ENCODE data around the gene TGFBR3. TPM values are rescaled to one million over a fixed set of nuclear protein-coding genes. Genes with fewer than 3 reads are reported as not detected.

The TGFBR3 gene
- total and polyA plus RNA-seq, 2 of the 8 experiments (the other 6 are each of a cell fraction or from before 2014, with no cell fraction given), result 2.0 to 6.1 TPM

DNA sequence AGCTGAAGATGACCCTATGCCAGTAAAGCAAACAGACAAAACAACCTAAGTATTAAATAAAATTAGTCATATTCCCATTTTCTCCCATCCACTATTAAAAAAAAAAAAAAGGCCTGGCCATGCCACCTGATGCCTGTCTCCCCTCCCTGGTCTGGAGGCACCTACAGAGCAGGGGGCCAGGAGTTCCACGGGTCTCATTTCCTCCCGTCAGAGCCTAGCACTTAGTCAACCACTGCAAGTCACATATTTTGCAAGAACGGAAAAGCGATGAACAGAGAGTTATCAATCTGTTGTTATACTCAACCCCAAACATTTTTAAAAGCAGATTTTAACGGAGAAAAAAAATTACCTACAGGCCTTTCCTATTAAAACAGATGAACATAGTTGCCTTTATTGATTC lies 59.3 kb downstream of the TGFBR3 start (continued):
- no peak for TF ChIP-seq CHD7 (IDR thresholded peaks at IDR 0.05; ENCODE audit: insufficient replicate concordance, low read length)
- no peak for TF ChIP-seq CHD2 (IDR thresholded peaks at IDR 0.05; ENCODE audit: low read length)
- TF ChIP-seq POU5F1 (IDR thresholded peaks at IDR 0.05; ENCODE audit: low read depth, low read length), result no peak
- no peak for TF ChIP-seq FOSL1 (IDR thresholded peaks at IDR 0.05; ENCODE audit: insufficient read depth, low read depth, low read length)

Data from H1 (cell line).